ENCODE results near the gene NOS1AP. TPM values are rescaled to one million over a fixed set of nuclear protein-coding genes. Genes with fewer than 3 reads are reported as not detected.

NOS1AP gene
- total RNA-seq, 1 experiment from 2014 or later = 5.3 TPM

GRCh38 chr1:162275622-162276175, 206.2 kb downstream of the NOS1AP start (continued):
- no peak for TF ChIP-seq ZBTB33 (IDR thresholded peaks at IDR 0.05; ENCODE audit: extremely low read depth, insufficient replicate concordance, low read length)

- no peak overlapping the region for H3K9ac ChIP-seq (ENCODE audit: low read length)
- intact Hi-C loops (cut with micrococcal nuclease) = loop anchor here (1.0 to 10.0 kb wide), 2 partner anchors 220 to 482 kb away; no protein-coding TSS in a partner anchor
- H3K9me2 ChIP-seq (ENCODE audit: insufficient read depth) = no peaks in the 10 kb centered on the region
- ATAC-seq (peak; percentile 79), DNase-seq (ENCODE audit: low read depth, low spot score) (peak; percentile 26)
- no TSS peak for BruUV-seq (replicated peaks)
- H3K4me2 ChIP-seq (ENCODE audit: low read length) = no peak overlapping the region
- H3K9me3 ChIP-seq (ENCODE audit: control insufficient read depth in 1 of 2, insufficient read depth in 1 of 2, low read depth in 1 of 2, low read length in 2 of 2) = no peaks in the 10 kb centered on the region
- TF ChIP-seq FOSL1 (IDR thresholded peaks at IDR 0.05; ENCODE audit: low read depth) (no peak), CTCF (IDR thresholded peaks at IDR 0.05 in 2 of 3, conservative IDR thresholded peaks at IDR 0.05 in 1 of 3; ENCODE audit: borderline replicate concordance in 1 of 3, insufficient read depth in 1 of 3, low read depth in 2 of 3, low read length in 2 of 3) (peak; percentile 30 to 82 (median 61)), RAD21 (IDR thresholded peaks at IDR 0.05; ENCODE audit: low read depth) (peak; percentile 92)
- no peaks in the 10 kb centered on the region for H3K4me1 ChIP-seq (ENCODE audit: control insufficient read depth in 1 of 2, insufficient read depth in 2 of 2, low read length in 2 of 2)
- ChIA-PET RAD21 (ENCODE audit: low non-redundant PET in 1 of 2, low total read pairs in 2 of 2, uncharacterized antibody in 2 of 2, unreplicated experiment in 2 of 2) (interaction anchor here in 1 of 2 experiments (0.9 kb wide), 1 partner anchor 220 kb away, joined by 3 read pairs; no protein-coding TSS in a partner anchor), CTCF (interaction anchor here (0.9 to 2.2 kb wide), 3 partner anchors 36 to 220 kb away, joined by 3 to 15 read pairs (median 4); no protein-coding TSS in a partner anchor), POLR2A (no interaction called here)
- no peaks in the 10 kb centered on the region for H4K20me1 ChIP-seq (ENCODE audit: insufficient read depth)
- no peaks in the 10 kb centered on the region for H3K27me3 ChIP-seq (ENCODE audit: insufficient read depth, low read length)
- H3K36me3 ChIP-seq (ENCODE audit: control insufficient read depth in 1 of 2, insufficient read depth in 2 of 2, low read length in 2 of 2) = no peaks in the 10 kb centered on the region
- H2AFZ ChIP-seq (ENCODE audit: low read depth, low read length, poor library complexity, severe bottlenecking) = no peak overlapping the region
- no peak overlapping the region for H3K4me3 ChIP-seq (replicated peaks in 1 of 2; ENCODE audit: low read depth in 1 of 2, low read length in 2 of 2)
- no peaks in the 10 kb centered on the region for H3K79me2 ChIP-seq (ENCODE audit: insufficient read depth, low read length)
- no peak overlapping the region for H3K27ac ChIP-seq (ENCODE audit: low read depth, low read length)
These were observed 207.0 kb downstream of the NOS1AP start for GRCh38 chr1:162276493-162276892.
